HG02678 (cell line): ENCODE data around the gene TMEM140.

ENCODE experiments used
- ATAC-seq: cut with Tn5 transposase; IDR thresholded peaks from one replicate; pipeline ENCODE4 v1.9.1; 2021; ENCODE audit warnings: mild to moderate bottlenecking, moderate library complexity; ENCODE audit not compliant: unreplicated experiment

The TMEM140 gene

DNA sequence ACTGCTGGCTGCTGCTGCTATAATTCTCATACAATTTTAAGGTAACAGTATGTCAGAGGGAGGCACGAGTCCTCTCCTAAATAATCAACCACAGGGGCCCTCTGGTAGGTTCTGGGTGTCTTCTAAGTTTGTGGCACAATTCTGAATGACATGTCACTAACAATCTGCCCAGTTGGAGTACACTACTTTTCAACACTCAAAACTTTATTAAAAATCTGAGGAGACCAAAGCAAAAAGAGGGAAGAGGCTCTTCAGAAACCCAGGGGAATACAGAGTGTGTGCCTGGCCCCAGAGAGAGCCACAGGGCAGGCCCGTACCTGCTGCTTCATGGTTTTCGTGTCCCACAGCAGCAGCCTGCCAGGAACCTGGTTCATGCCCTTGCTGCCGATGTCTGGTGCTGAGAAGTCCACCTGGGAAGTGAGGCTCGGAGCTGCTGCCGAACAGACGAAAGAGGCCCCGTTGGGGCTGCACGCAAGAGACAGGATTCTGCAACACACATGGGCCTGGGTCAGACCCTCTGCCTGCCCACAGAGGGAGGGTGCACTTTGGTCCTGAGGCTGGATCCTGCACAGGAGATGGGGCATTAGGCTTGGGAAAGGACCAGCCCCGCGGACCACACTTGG, 45.2 kb downstream of the TMEM140 start:
- ATAC-seq = no peak

DNA sequence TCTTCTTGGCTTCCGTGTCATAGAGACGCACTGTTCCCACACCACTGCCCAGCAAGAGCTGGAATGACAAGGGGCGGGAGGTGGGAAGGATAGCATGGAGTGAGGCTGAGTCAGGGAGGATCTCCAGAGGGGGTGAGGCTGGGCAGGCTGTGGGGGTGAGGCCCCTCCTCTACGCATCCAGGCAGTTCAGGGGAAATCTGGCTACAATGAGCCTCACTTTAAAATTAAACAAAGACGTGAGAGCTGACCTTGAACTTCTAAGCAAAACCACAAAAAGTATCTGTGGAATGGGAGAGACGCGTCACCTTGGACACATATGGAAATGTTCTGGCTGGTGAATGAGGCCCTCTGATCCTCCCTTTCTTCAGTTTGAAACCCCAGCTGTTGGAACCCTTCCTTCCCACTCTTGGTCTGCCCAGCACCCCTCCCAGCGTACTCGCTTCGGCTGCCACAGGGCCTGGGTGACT, 45.8 kb downstream of the TMEM140 start:
- no peak for ATAC-seq

DNA sequence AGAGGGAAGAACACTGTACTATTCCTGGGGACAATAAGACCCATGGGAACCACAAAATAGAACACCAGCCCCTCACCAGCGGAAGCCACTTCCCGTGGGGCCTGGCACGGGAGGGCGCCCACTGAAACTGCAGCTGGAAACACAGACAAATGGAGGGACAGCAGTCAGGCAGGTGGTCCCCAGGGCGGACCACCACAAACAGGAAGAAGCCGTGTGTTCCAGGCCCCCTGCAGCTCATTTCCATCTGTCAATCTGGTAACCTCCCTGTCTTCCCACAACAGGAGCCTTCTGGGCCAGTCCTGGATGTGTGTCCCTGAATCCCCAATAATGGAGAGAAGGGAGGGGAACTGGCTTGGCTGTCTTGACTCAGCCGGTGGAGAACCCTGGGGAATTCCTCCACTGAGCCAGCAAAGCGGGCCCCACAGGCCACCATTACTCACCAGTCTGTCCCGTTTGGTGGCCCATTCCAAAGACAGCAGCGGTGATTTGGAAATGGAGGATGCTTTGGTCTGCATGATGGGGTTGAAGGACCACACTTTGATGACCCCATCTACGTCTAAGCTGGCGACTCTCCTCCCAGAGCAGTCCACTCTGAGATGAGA, 46.7 kb downstream of the TMEM140 start:
- no peak for ATAC-seq

DNA sequence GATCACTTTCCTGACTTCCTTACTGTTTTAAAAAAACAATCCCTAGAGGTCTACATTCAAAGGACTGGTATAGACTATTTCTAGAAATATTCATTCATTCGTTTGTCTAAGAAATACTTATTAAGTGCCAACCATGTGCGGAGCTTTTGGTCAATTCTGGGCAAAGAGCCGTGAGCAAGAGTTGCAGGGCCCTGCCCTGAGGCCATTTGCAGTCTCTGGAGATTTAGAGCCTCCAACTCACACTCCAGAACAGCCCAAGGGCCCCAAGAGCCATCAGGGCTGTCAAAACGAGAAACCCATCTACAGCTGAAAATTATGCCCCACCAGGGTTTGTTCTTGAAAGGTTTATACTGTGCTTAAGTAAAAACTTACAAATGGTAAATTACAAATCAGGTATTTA, 47.3 kb downstream of the TMEM140 start:
- no peak for ATAC-seq

DNA sequence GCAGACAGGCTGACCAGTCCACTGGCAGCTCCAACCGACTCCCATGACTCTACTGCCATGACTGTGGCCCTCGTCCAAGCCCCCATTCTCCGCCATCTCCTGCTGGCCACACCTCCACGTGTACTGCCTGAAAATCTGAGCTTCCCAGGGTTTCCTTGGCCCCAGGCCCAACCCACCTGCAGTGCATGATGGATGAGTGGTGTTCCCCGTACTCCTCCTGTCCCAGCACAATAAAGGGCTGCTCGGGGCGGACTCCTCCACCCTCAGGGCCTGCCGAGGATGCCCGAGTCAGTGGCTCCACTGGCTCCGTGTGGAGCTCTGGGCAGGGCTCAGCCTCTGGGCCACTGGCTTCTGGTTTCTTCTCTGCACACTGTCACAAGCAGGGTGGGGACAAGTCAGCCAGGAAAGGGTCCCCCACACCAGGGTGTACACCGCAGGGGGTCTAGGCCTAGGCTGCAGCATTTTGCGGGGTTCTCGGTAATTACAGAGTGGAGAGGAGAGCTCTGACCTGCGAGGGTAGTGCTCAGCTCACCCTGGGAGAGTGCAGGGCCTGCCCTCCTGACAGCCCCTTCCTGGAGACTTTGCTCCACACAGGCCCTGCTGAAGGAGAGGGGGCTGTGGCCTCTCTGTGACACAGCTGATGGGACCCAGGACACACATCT, 48.2 kb downstream of the TMEM140 start:
- ATAC-seq = no peak

DNA sequence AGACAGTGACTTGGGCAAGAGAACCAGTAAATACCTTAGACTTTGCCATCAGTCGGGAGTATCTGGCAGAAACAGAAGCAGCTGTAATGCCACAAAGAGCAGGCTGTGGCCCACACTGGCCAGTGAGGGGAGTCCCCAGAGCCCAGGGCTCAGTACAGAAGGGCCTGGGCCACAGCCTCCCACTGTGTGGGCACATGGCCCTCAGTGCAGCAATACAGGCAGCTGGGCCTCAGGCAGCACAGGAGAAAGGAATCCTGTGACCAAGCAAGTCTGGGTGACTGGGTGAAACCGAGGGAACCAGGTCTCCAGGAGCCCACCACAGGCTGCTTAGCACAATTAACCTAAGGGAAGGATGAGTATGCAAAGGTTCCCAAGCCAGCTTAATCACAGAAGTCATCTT, 49.5 kb downstream of the TMEM140 start:
- ATAC-seq = no peak

DNA sequence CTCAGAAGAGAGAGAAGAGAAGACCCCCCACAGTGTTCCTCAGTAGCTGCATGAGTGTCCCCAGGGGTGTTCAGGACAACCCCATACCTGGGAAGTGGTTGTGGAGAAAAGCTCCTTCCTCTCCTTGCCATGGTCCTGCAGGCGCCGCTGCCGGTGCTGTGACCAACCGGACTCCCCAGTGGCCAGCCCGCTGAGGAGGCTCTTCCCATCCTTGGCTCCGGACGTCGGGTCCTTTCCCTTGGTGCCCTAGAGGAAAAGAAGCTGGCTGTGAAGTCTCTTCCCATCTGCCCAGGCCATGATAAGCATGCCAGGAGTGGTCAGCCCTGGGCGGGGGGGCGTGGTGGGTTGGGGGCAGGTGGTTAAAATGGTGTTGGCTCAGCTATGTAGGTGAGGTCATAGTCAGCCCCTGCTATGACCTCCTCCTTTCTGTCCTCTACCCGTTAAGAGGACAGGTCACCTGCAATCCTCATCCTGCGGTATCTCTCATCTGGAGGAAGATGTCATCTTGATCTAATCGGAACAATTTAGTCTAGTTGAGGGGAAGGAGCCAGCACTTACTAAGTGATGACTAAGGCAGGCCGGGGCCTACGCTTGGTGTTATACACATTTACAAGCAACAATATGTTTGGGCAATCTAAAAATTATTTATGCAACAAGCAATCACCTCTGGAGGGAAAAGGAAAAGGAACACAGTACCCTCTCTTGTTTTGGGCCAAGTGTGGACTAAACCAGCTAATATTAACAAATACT, 50.2 kb downstream of the TMEM140 start:
- no peak for ATAC-seq

DNA sequence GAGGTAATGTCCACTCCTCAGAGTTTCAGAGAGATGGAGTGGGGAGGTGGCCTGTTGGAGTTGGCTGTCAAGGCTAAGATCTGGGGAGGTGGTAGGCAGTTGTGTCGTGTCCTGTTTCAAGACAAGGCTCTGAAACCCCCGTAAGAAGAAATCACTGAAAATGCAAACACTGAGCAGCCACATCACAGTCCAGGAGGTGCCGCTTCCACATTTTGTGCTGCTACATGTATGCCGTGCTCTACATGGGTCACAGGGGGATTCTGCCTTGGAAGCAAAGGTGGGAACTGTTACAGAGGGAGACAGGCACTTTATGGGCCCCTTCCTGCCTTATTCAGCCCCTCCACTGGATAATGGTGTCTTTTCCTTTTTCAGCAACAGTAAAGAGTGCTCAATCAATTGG, 51.6 kb downstream of the TMEM140 start:
- no peak for ATAC-seq

DNA sequence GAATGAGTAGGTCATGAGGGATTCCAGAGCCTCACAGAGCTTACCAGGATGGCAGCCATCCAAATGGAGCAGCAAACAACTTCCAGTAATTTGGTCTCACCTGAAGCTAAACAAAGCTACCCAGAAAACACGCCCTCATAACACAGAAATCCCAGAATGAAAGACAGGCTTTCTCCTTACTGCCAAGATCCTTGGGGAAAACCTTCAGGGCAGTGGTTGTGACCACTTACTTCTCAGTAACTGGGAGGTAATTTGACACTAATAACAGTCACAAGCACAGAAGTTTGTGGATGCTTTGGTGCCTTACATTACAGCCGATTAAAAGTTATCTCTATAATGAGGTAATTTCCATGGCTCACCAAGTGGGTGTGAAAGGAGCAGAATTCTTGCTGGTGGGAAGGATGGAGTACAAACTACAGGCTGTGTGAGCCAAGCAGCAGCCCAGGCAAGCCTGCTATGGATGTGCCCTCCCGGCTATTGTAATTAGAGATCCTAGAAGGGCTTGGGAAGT, 53.0 kb downstream of the TMEM140 start:
- ATAC-seq = no peak

DNA sequence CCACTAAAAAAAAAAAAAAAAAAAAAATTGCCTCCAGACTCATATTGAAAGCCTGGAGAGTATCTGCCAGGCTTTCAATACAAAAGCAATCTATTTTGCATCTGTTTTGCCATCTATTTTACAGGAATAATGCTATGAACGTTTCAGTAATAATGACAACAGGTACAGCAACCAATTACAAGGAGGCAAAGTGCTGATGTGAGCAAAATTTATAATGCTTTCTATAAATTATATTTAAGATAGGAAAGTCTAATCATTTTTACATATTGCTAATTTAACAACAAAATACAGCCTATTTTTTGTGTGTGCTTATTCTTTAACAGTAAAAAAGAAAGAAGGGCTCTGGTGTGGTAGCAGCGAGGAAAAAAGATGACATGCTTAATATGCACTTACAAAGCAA, 53.5 kb downstream of the TMEM140 start:
- no peak for ATAC-seq

DNA sequence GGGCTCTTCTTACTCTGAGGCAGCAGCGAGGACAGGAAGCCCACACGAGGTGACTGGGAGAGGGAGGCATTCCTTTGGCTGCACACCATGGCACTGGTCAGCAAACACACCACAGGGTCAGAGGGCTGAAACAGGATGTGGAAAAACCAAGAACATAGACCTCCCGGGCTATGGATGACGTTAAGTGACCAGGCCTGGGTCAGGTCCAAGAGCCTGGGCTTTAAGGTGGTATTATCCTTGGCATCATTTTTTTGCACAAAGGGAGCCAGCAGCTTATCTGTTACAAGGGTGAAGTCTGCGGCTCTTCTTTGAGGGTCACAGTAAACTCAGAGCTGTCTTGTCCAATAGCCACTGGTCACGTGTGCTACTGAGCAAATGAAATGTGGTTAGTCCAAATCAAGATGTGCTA, 56.5 kb downstream of the TMEM140 start:
- no peak for ATAC-seq

DNA sequence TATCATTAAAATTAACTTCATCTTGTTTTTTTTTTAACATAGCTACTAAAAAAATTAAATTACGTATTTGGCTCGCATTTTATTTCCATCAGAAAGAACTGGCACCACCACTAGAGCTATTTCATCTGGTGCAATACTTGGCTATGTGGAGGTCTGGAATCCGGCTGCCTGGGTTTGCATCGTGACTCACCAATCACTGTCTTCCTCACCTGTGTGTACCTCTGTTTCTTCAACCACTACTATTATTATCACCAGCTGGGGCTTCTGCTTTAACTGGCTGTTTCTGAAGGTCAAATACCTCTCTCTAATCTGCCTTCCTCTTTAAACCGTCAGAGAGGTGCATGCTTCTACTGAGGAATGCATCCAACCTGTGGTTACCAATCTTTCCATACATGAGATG, 57.0 kb downstream of the TMEM140 start:
- no peak for ATAC-seq

DNA sequence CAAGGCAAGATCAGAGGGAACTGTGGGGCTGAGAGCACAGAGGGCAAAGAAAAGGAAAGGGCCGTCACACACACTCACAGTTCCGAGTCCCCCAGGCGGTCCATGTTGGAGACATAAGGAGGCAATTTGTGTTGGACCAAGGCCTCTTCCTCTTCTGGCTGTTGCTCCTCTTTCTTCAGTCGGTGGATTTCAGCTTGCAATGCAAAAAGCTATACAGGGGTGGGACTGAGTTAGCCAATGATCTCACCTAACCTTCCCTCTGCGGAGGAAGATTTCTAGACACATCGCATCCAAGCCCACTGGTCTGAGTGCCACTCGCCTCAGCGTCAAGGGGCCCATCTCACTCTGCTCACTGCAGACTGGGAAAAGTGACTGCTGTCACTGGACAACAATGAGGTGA, 58.0 kb downstream of the TMEM140 start:
- ATAC-seq = no peak

DNA sequence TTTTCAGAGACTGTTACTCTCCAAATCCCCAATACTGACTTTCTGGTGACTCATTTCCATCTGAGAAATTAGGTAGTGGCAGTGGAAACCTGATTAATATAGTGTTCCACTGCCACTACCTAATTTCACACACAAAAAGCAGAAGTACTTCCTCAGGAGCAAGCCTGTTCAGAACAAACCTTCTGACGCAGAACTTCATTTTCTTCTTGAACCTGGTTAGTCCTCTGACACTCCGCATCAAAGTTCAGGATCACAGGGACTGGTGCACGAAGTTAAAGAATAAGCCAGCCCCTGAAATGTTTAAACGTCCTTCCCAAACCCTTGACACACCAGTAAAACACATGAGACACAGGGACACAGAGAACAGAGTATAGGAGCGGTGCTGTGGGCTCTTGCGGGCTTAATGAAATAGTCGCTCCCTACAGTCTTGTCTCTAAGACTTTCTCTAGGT, 59.1 kb downstream of the TMEM140 start:
- peak; percentile 29 for ATAC-seq

DNA sequence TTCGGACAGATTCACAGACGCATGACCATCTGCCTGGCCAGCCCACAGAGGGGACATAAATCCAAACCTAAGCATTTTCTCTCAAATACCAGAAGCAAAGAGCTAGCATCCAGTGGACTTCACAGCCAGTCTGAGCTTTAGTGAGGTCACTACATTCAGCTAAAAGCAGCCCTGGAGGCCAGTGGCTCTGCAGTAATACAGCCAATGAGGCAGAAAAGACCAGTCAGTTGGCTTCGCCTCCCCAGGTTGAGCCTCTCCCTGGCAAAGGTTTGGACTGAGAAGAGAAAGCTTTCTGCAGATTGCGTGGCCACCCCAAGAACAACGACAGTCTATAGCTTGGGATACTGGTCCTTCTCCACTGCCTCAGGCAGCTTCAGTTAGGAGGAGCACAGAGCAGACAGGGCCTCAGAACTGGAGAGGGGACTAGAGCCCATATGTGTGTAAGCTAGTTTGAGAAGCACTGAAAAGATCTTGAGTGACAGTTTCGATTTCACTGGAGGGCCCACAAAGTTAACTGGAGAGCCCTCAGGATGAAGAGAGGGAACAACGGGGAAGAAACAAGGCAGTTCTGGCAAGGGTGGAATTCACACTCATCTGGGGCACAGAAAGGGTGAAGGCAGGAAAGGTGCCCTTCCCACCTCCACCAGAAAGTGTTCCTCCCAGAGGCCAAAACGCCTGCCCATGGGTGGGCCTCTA, 59.7 kb downstream of the TMEM140 start:
- no peak for ATAC-seq

DNA sequence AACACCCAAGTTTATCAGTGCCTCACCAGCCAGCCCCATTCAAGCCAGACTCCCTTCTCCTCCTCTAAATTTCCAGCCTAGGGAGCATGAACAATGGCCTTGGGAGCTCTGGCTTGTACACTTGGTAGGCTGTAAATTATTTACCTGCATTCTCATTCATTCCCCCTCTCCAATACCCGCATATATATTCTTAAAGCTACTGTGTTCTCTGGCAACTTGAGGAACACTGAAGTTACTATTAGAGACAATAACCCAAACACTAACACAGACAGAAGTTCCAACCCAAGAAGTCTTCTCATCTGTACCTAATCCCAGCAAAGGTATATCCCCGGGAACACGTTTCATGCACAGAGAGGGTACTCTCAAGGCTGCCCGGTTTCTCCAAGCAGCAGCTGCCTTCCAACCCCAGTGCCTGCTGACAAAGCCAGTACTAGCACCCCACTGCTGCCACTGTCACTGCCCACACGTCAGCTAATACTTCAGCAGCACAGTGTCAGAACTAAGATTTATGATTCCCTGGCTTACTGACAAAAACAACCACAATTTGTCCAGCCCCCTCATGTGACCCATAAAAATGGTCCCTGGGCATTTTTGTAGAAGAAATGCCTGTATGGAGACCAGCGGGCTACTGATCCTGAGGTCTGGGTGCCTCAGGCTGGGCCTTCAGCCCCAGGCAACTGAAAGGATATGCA, 60.4 kb downstream of the TMEM140 start:
- ATAC-seq = no peak

DNA sequence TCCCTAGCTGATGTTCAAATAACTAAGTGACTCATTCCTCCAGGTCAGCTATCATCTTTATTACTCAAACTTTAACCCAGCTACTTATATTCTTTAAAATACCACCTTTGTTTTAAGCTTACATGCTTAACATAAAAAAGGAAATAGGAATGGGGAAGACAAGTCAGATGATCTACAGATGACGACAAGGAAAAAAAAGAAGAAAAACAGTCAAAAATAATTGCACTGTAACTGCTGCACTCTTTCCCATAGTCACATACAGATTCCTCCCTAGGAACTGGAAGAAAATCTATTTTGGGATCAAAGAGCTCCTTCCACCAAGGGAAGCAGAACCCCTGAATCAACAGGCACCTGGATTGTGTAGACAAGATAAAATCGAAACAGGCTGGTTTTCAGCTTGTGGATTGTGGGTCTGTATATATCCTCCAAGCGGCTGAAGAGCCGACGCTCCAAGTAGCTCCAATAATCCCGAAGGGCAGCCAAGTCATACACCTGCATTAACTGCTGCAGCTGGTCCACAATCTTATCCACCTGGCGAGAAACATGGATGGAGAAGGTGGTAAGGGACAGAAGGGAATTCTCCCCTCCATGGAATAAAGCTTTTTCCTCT, 61.5 kb downstream of the TMEM140 start:
- ATAC-seq = no peak

DNA sequence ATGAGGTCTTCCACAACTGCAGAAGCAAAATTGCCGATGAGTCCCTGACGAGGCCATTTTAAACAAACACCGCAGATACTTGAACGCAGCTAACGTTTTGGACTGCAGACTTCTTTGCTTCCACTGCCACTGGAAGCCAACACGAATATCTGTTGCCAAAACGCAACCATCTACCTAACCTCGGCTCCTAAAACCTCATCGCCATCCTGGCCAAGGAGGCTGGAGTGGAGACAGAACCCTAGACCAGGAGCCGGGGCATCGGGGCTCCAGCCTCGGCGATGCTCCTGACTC, 63.0 kb downstream of the TMEM140 start:
- no peak for ATAC-seq

DNA sequence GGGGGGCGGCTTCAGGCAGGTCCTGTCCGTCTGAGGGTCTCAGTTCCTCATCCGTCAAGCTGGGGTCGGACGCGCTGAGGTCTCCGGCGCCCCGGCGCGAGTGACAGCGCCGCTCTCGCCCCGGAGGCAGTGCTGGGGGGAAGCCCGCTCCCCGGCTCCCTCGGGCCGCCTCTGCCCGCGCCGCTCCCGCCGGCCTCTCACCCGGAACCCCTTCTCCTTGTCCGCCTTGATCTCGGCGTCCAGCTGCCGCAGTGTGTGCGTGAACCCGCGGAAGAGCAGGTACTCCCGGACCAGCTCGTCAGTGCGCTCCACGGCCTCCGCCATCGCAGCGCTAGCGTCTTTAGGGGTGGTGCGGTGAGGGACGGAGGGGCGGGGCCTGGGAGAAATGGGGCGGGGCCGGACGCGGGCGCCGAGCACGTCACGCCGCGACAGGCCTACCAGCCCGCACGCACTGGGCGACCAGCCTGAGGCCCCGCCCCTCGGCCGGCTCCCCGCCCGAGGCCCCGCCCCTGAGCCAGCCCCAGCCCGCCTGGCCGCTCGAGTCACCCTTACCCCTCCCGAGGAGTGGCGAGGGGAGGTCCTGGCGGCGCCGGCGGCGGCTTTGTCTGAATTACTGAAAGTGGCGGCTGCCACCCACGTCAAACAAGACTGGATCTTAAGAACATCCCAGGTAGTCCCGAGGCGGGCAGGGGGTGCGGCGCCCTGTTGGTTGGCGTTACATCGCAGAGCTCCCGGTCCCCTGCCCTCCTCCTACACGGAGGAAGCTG, 63.5 kb downstream of the TMEM140 start, which contains the start of gene WDR91:
Gene WDR91, minus strand, starts transcription at position 348 of the 767 bp plus-strand sequence. Its CDS starts 24 bp downstream, at position 324.
- ATAC-seq = peak; percentile 80
